Stomach (tissue), 9 donors: ENCODE results near the gene PECR. TPM values are rescaled to one million over a fixed set of nuclear protein-coding genes. Genes with fewer than 3 reads are reported as not detected.
A peak's percentile ranks its signal among the peaks of the same experiment; 100 is the strongest.

Experiments used
- DNase-seq, 2 donors: peaks; one replicate each; pipeline versions ENCODE4 v3.0.0 to v3.0.0-alpha.2; 2013 to 2019
- H3K27ac ChIP-seq, 5 donors: fragments of 200-600 bp in 4 of 5; sonication (generic) in 4 of 5; one replicate each; pipeline ENCODE4 v1.5.1; 2013 to 2019; ENCODE audit warnings: mild to moderate bottlenecking in 1 of 5, moderate library complexity in 1 of 5
- H3K27me3 ChIP-seq, 3 donors: fragments of 200-600 bp; sonication (generic); one replicate each; pipeline ENCODE4 v1.5.1; 2017 to 2019; ENCODE audit warnings: mixed run types in 1 of 3
- H3K36me3 ChIP-seq, 4 donors: fragments of 200-600 bp; sonication (generic); 1 replicate in 3 of 4; 2 replicates in 1 of 4; pipeline ENCODE4 v1.5.1; 2016 to 2019
- H3K4me1 ChIP-seq, 4 donors: fragments of 200-600 bp; sonication (generic); one replicate each; pipeline ENCODE4 v1.5.1; 2016 to 2019
- H3K4me3 ChIP-seq, 4 donors: fragments of 200-600 bp; sonication (generic) in 3 of 4; one replicate each; pipeline ENCODE4 v1.5.1; 2016 to 2019; ENCODE audit warnings: mild to moderate bottlenecking in 1 of 4
- H3K9me3 ChIP-seq, 4 donors: fragments of 200-600 bp; sonication (generic); one replicate each; pipeline ENCODE4 v1.5.1; 2016 to 2019
- CTCF ChIP-seq, 7 experiments: fragments of 450-650 bp in 4 of 7; fragments of 200-600 bp in 3 of 7; sonication (generic) in 3 of 7; IDR thresholded peaks; one replicate each; pipeline ENCODE4 v1.5.1; 2016 to 2019; ENCODE audit warnings: antibody characterized with exemption in 7 of 7, control low read depth in 2 of 7, mild to moderate bottlenecking in 1 of 7
- EP300 ChIP-seq: sonication (generic); formaldehyde crosslinking; IDR thresholded peaks from one replicate; pipeline ENCODE4 v1.6.1; 2017; ENCODE audit warnings: antibody characterized with exemption
- POLR2A ChIP-seq, 4 donors: fragments of 450-650 bp; IDR thresholded peaks; one replicate each; pipeline ENCODE4 v1.6.1; 2016; ENCODE audit warnings: antibody characterized with exemption in 4 of 4, control low read depth in 2 of 4, mild to moderate bottlenecking in 1 of 4, moderate library complexity in 1 of 4
- POLR2AphosphoS5 ChIP-seq, 3 donors: sonication (generic); formaldehyde crosslinking; IDR thresholded peaks; one replicate each; pipeline ENCODE4 v1.6.1; 2016; ENCODE audit warnings: antibody characterized with exemption in 3 of 3
- WGBS, 5 donors: extraction: QIAGEN DNeasy Blood & Tissue Kit in 3 of 5; methylation state at CpG; one replicate each; pipeline versions ENCODE4 v1.1.5 to v1.1.7; 2013 to 2018; 5-methylcytosine and 5-hydroxymethylcytosine counted together
- intact Hi-C: fragments of 100-400 bp; cut with DNase I; formaldehyde crosslinking; loops from one replicate; pipeline ENCODE4 v1.15.1; 2023; ENCODE audit warnings: low total_unique reads
- polyA plus RNA-seq, 3 donors: library from polyadenylated mRNA; stranded (reverse); fragments of 200-250 nt; gene quantifications; one replicate each; pipeline ENCODE4 v1.2.3, GENCODE V29; 2013
- total RNA-seq, 5 donors: library from RNA; depleted of rRNA; stranded (reverse); fragments of >200 nt; gene quantifications; one replicate each; pipeline versions ENCODE4 v1.1.0 to v1.2.3, GENCODE V29; 2014 to 2016
- donor health status: healthy with polysubstance abuse.
- donor health status: Bipolar disorder and iron deficiency.
- donor health status: healthy.

PECR gene
- total and polyA plus RNA-seq, 8 donors = 4.1 to 71.8 (median 6.2) TPM; not detected in 1

GRCh38 chr2:216043949-216044348, 37.7 kb downstream of the PECR start:
- H3K27ac ChIP-seq = no peak overlapping the region
- TF ChIP-seq POLR2AphosphoS5 (IDR thresholded peaks at IDR 0.05) (no peak), POLR2A (IDR thresholded peaks at IDR 0.05) (no peak), CTCF (IDR thresholded peaks at IDR 0.05) (no peak)
- WGBS, 5 donors = 96 to 97% (median 97%) methylated on average over 5 of the region's 5 CpGs
- peaks cover 0 to 84% (median 64%) of the 10 kb centered on the region in 4 donors for H3K36me3 ChIP-seq
- no peaks in the 10 kb centered on the region for H3K27me3 ChIP-seq
- no peak for DNase-seq
- intact Hi-C loops = no loop called here
- H3K9me3 ChIP-seq = no peaks in the 10 kb centered on the region
- H3K4me1 ChIP-seq = no peaks in the 10 kb centered on the region
- no peak overlapping the region for H3K4me3 ChIP-seq

- Histone ChIP-seq H3K4me1 (no peaks in the 10 kb centered on the region), H3K36me3 (peaks cover 0 to 77% (median 74%) of the 10 kb centered on the region in 4 donors), H3K27me3 (no peaks in the 10 kb centered on the region), H3K4me3 (no peak overlapping the region), H3K27ac (no peak overlapping the region), H3K9me3 (no peaks in the 10 kb centered on the region)
- intact Hi-C loops = no loop called here
- TF ChIP-seq POLR2AphosphoS5 (IDR thresholded peaks at IDR 0.05) = no peak
- TF ChIP-seq CTCF (IDR thresholded peaks at IDR 0.05) = no peak
- no peak for TF ChIP-seq POLR2A (IDR thresholded peaks at IDR 0.05)
- no peak for TF ChIP-seq EP300
- 91 to 98% (median 93%) methylated on average over 2 of the region's 2 CpGs for WGBS, 5 donors
- no peak for DNase-seq
These were observed 40.2 kb downstream of the PECR start for GRCh38 chr2:216041438-216041837.

GRCh38 chr2:216039918-216040317, 41.7 kb downstream of the PECR start:
- no peak for DNase-seq

GRCh38 chr2:216034065-216034464, 47.5 kb downstream of the PECR start:
- peaks cover 0 to 39% (median 32%) of the 10 kb centered on the region in 4 donors for H3K36me3 ChIP-seq
- DNase-seq = peak; percentile 77 to 87
- H3K4me3 ChIP-seq = no peak overlapping the region
- no peak overlapping the region for H3K27ac ChIP-seq
- WGBS, 5 donors = 45 to 70% (median 60%) methylated on average over 1 of the region's 1 CpG
- no peaks in the 10 kb centered on the region for H3K27me3 ChIP-seq
- H3K4me1 ChIP-seq = no peaks in the 10 kb centered on the region
- H3K9me3 ChIP-seq = no peaks in the 10 kb centered on the region
- TF ChIP-seq EP300 = no peak
- TF ChIP-seq POLR2A (IDR thresholded peaks at IDR 0.05) = no peak
- TF ChIP-seq CTCF (IDR thresholded peaks at IDR 0.05) = peak in 5 of 7 experiments; percentile 54 to 93 (median 88)
- intact Hi-C loops = no loop called here

More at GRCh38 chr2:216039918-216040317, 41.7 kb downstream of the PECR start:
- WGBS, 5 donors = 91 to 97% (median 95%) methylated on average over 3 of the region's 3 CpGs
- Histone ChIP-seq H3K36me3 (peaks cover 0 to 76% (median 73%) of the 10 kb centered on the region in 4 donors), H3K4me3 (no peak overlapping the region), H3K9me3 (no peaks in the 10 kb centered on the region), H3K27ac (no peak overlapping the region), H3K4me1 (no peaks in the 10 kb centered on the region), H3K27me3 (no peaks in the 10 kb centered on the region)
- TF ChIP-seq CTCF (IDR thresholded peaks at IDR 0.05) = no peak
- no peak for TF ChIP-seq EP300
- TF ChIP-seq POLR2A (IDR thresholded peaks at IDR 0.05) = no peak
- TF ChIP-seq POLR2AphosphoS5 (IDR thresholded peaks at IDR 0.05) = no peak
- intact Hi-C loops = no loop called here
